GM23338 (cell line): Measurements from ENCODE around the gene GUCA2A. TPM values are rescaled to one million over a fixed set of nuclear protein-coding genes. Genes with fewer than 3 reads are reported as not detected.

Experiments used
- ATAC-seq: fragments of 200-7000 bp; cut with Tn5 transposase; 3 replicates; pipeline ENCODE4 v1.9.1; 2020
- DNase-seq: peaks from one replicate; pipeline ENCODE4 v3.0.0-alpha.2; 2015; ENCODE audit warnings: low spot score
- H2AFZ ChIP-seq: fragments of 200-600 bp; sonication (generic); 2 replicates; pipeline ENCODE4 v1.8.0; 2016; ENCODE audit warnings: antibody characterized with exemption, mild to moderate bottlenecking, moderate library complexity
- H3F3A ChIP-seq: fragments of 200-600 bp; sonication (generic); replicated peaks from 2 replicates; pipeline ENCODE4 v1.8.0; 2017; ENCODE audit warnings: antibody characterized with exemption, mixed run types, low read depth
- H3K27ac ChIP-seq: fragments of 200-600 bp; sonication (generic); 2 replicates; pipeline ENCODE4 v1.6.1; 2016; ENCODE audit warnings: low read depth
- H3K27me3 ChIP-seq: fragments of 200-600 bp; sonication (generic); 2 replicates; pipeline ENCODE4 v1.8.0; 2016; ENCODE audit warnings: mild to moderate bottlenecking, mixed run types, moderate library complexity; ENCODE audit not compliant: insufficient read depth
- H3K36me3 ChIP-seq: fragments of 200-600 bp; sonication (generic); 2 replicates; pipeline ENCODE4 v1.8.0; 2016; ENCODE audit warnings: mild to moderate bottlenecking; ENCODE audit not compliant: insufficient read depth
- H3K4me1 ChIP-seq: fragments of 200-600 bp; sonication (generic); 2 replicates; pipeline ENCODE4 v1.8.0; 2016; ENCODE audit warnings: mild to moderate bottlenecking, moderate library complexity; ENCODE audit not compliant: insufficient read depth
- H3K4me2 ChIP-seq: fragments of 200-600 bp; sonication (generic); 2 replicates; pipeline ENCODE4 v1.7.1; 2017; ENCODE audit warnings: mixed run types
- H3K4me3 ChIP-seq: fragments of 200-600 bp; sonication (generic); 2 replicates; pipeline ENCODE4 v1.6.1; 2016; ENCODE audit warnings: mixed run types
- H3K79me2 ChIP-seq: fragments of 200-600 bp; sonication (generic); replicated peaks from 2 replicates; pipeline ENCODE4 v1.8.0; 2017; ENCODE audit warnings: mild to moderate bottlenecking; ENCODE audit not compliant: insufficient read depth
- H3K9me2 ChIP-seq: fragments of 200-600 bp; sonication (generic); 2 replicates; pipeline ENCODE4 v1.8.0; 2017; ENCODE audit not compliant: insufficient read depth
- H4K20me1 ChIP-seq: fragments of 200-600 bp; sonication (generic); replicated peaks from 2 replicates; pipeline ENCODE4 v1.8.0; 2017; ENCODE audit warnings: mild to moderate bottlenecking; ENCODE audit not compliant: insufficient read depth
- H3K27ac Mint-ChIP-seq: 2 replicates; pipeline ENCODE4 v1.8.0; 2020; ENCODE audit warnings: inconsistent platforms, mild to moderate bottlenecking, moderate library complexity, mixed read lengths
- H3K27me3 Mint-ChIP-seq: 3 replicates; pipeline ENCODE4 v1.8.0; 2022; ENCODE audit warnings: low read depth, mild to moderate bottlenecking, moderate library complexity, mixed read lengths, inconsistent platforms; ENCODE audit not compliant: insufficient read depth, poor library complexity
- H3K36me3 Mint-ChIP-seq: 3 replicates; pipeline ENCODE4 v1.8.0; 2021; ENCODE audit warnings: low read depth, mild to moderate bottlenecking, inconsistent platforms, moderate library complexity, mixed read lengths
- H3K4me1 Mint-ChIP-seq: 3 replicates; pipeline ENCODE4 v1.8.0; 2020; ENCODE audit warnings: mild to moderate bottlenecking, inconsistent platforms, mixed read lengths
- H3K4me3 Mint-ChIP-seq: 3 replicates; pipeline ENCODE4 v1.8.0; 2021; ENCODE audit warnings: moderate library complexity, mild to moderate bottlenecking, inconsistent platforms, mixed read lengths
- H3K9me3 Mint-ChIP-seq: 3 replicates; pipeline ENCODE4 v1.8.0; 2020; ENCODE audit warnings: moderate library complexity, mild to moderate bottlenecking, inconsistent platforms, mixed read lengths
- CREB1 ChIP-seq: fragments of 250-450 bp; sonication (Bioruptor Pico); IDR thresholded peaks from 2 replicates; pipeline ENCODE4 v1.5.0; 2020; ENCODE audit warnings: low read depth, mild to moderate bottlenecking, moderate library complexity
- EZH2 ChIP-seq: fragments of 200-600 bp; sonication (generic); IDR thresholded peaks from one replicate; pipeline ENCODE4 v1.8.0; 2017; ENCODE audit warnings: antibody characterized with exemption, mild to moderate bottlenecking, low read depth; ENCODE audit not compliant: unreplicated experiment
- EZH2phosphoT487 ChIP-seq: fragments of 200-600 bp; sonication (generic); IDR thresholded peaks from one replicate; pipeline ENCODE4 v1.8.1; 2018; ENCODE audit warnings: antibody characterized with exemption; ENCODE audit not compliant: unreplicated experiment
- JUNB ChIP-seq: IDR thresholded peaks from one replicate; pipeline ENCODE4 v1.6.1; 2016; ENCODE audit warnings: antibody characterized with exemption; ENCODE audit not compliant: unreplicated experiment
- NANOG ChIP-seq: IDR thresholded peaks from 2 replicates; pipeline ENCODE4 v1.6.1; 2016; ENCODE audit warnings: antibody characterized with exemption, borderline replicate concordance
- POLR2AphosphoS5 ChIP-seq: IDR thresholded peaks from 2 replicates; pipeline ENCODE4 v1.6.1; 2016; ENCODE audit warnings: antibody characterized with exemption, low read depth
- STAT1 ChIP-seq: IDR thresholded peaks from one replicate; pipeline ENCODE4 v1.6.1; 2016; ENCODE audit warnings: antibody characterized with exemption; ENCODE audit not compliant: unreplicated experiment
- ZNF114 ChIP-seq: fragments of 250-450 bp; sonication (Bioruptor Pico); IDR thresholded peaks from 2 replicates; pipeline ENCODE4 v1.5.0; 2020; ENCODE audit warnings: mild to moderate bottlenecking, moderate library complexity
- ZNF331 ChIP-seq: fragments of 250-450 bp; sonication (Bioruptor Pico); IDR thresholded peaks from 2 replicates; pipeline ENCODE4 v1.5.0; 2020; ENCODE audit warnings: low read depth, mild to moderate bottlenecking, moderate library complexity
- ZNF462 ChIP-seq: fragments of 250-450 bp; sonication (Bioruptor Pico); IDR thresholded peaks from 2 replicates; pipeline ENCODE4 v1.5.0; 2020; ENCODE audit warnings: mild to moderate bottlenecking, moderate library complexity
- polyA plus RNA-seq: library from polyadenylated mRNA; unstranded; fragments of >200 nt; fragmentation: Nextera tagmentation; extraction: Ambion mirVana; gene quantifications from 2 replicates; pipeline ENCODE4 v1.2.1, GENCODE V29; 2016
- total RNA-seq: library from RNA; depleted of rRNA; stranded (reverse); fragments of >200 nt; shearing (Covaris generic); gene quantifications from 2 replicates; pipeline ENCODE4 v1.2.3, GENCODE V29; 2014
- TF ChIP-seq, protein P1 (sequence below), 2 experiments: fragments of 200-600 bp in 1 of 2; sonication (generic) in 1 of 2; conservative IDR thresholded peaks; 2 replicates each; pipeline versions ENCODE4 v1.5.1 to v1.6.1; 2016 to 2017; ENCODE audit warnings: antibody characterized with exemption in 2 of 2, low read depth in 2 of 2, mild to moderate bottlenecking in 2 of 2, moderate library complexity in 1 of 2
- TF ChIP-seq, protein P2 (sequence below): IDR thresholded peaks from 2 replicates; pipeline ENCODE4 v1.6.1; 2016; ENCODE audit warnings: antibody characterized with exemption
- TF ChIP-seq, protein P3 (sequence below): IDR thresholded peaks from one replicate; pipeline ENCODE4 v1.6.1; 2018; ENCODE audit warnings: antibody characterized with exemption; ENCODE audit not compliant: unreplicated experiment

The GUCA2A gene
- total and polyA plus RNA-seq, 2 experiments from 2014 or later: not detected

DNA sequence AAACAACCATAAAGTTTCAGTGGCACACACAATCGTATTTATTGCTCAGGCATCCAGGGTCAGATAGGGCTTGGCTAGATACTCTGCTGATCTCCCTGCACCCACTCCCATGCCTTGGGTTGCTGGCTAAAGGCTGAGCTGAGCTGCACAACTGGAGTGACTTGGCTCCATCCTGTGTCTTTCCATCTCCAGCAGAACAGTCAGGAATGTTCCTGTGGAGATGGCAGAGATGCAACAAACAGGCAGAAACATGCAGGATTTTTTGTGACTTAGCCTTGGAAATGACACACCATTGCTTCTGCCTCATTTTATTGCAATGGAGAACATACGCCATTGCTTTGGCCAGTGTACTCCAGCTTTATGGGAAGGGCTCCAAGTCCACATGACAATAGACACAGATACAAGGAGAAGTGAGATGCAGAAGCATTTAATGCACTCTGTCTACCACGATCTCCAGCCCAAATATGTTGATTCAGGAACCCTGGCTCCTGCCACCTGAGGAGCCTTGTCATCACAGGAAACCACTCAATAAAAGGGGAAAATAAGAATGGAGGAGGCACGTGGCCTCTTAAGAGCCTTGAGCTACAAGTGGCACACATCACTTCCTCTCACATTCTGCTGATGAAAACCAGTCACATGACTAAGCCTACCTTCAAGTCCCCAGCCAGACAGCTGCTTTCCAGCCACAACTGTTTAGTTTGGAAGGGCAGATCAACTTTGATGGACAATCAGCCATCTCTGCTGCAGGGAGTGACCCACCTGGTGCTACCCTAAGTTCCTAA lies 21.5 kb downstream of the GUCA2A start:
- DNase-seq: no peak
- no peak overlapping the region for H3K27ac Mint-ChIP-seq
- Histone ChIP-seq H3K79me2 (no peaks in the 10 kb centered on the region), H3K27me3 (no peaks in the 10 kb centered on the region), H3K4me2 (no peak overlapping the region), H2AFZ (no peak overlapping the region), H3K4me1 (no peaks in the 10 kb centered on the region; the same call in 1 of the 2 replicates), H3K27ac (no peak overlapping the region), H3K9me2 (no peaks in the 10 kb centered on the region), H3K36me3 (no peaks in the 10 kb centered on the region), H3K4me3 (no peak overlapping the region), H4K20me1 (no peaks in the 10 kb centered on the region), H3F3A (no peaks in the 10 kb centered on the region)
- ATAC-seq: no peak
- H3K4me1 Mint-ChIP-seq: no peaks in the 10 kb centered on the region
- no peaks in the 10 kb centered on the region; the same call in 2 of the 3 replicates for H3K9me3 Mint-ChIP-seq
- H3K4me3 Mint-ChIP-seq: no peak overlapping the region
- no peaks in the 10 kb centered on the region for H3K27me3 Mint-ChIP-seq
- no peak for TF ChIP-seq ZNF462 (CRISPR knock-in tag)
- TF ChIP-seq, protein P1, sequence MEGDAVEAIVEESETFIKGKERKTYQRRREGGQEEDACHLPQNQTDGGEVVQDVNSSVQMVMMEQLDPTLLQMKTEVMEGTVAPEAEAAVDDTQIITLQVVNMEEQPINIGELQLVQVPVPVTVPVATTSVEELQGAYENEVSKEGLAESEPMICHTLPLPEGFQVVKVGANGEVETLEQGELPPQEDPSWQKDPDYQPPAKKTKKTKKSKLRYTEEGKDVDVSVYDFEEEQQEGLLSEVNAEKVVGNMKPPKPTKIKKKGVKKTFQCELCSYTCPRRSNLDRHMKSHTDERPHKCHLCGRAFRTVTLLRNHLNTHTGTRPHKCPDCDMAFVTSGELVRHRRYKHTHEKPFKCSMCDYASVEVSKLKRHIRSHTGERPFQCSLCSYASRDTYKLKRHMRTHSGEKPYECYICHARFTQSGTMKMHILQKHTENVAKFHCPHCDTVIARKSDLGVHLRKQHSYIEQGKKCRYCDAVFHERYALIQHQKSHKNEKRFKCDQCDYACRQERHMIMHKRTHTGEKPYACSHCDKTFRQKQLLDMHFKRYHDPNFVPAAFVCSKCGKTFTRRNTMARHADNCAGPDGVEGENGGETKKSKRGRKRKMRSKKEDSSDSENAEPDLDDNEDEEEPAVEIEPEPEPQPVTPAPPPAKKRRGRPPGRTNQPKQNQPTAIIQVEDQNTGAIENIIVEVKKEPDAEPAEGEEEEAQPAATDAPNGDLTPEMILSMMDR (conservative IDR thresholded peaks at IDR 0.05; ENCODE audit: low read depth in 2 of 2): no peak
- TF ChIP-seq ZNF331 (CRISPR knock-in tag): no peak
- TF ChIP-seq CREB1 (CRISPR knock-in tag): no peak
- TF ChIP-seq NANOG: no peak
- no peak for TF ChIP-seq POLR2AphosphoS5
- TF ChIP-seq, protein P2, sequence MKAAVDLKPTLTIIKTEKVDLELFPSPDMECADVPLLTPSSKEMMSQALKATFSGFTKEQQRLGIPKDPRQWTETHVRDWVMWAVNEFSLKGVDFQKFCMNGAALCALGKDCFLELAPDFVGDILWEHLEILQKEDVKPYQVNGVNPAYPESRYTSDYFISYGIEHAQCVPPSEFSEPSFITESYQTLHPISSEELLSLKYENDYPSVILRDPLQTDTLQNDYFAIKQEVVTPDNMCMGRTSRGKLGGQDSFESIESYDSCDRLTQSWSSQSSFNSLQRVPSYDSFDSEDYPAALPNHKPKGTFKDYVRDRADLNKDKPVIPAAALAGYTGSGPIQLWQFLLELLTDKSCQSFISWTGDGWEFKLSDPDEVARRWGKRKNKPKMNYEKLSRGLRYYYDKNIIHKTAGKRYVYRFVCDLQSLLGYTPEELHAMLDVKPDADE: no peak
- TF ChIP-seq ZNF114: no peak
- no peak for TF ChIP-seq EZH2phosphoT487
- TF ChIP-seq, protein P3, sequence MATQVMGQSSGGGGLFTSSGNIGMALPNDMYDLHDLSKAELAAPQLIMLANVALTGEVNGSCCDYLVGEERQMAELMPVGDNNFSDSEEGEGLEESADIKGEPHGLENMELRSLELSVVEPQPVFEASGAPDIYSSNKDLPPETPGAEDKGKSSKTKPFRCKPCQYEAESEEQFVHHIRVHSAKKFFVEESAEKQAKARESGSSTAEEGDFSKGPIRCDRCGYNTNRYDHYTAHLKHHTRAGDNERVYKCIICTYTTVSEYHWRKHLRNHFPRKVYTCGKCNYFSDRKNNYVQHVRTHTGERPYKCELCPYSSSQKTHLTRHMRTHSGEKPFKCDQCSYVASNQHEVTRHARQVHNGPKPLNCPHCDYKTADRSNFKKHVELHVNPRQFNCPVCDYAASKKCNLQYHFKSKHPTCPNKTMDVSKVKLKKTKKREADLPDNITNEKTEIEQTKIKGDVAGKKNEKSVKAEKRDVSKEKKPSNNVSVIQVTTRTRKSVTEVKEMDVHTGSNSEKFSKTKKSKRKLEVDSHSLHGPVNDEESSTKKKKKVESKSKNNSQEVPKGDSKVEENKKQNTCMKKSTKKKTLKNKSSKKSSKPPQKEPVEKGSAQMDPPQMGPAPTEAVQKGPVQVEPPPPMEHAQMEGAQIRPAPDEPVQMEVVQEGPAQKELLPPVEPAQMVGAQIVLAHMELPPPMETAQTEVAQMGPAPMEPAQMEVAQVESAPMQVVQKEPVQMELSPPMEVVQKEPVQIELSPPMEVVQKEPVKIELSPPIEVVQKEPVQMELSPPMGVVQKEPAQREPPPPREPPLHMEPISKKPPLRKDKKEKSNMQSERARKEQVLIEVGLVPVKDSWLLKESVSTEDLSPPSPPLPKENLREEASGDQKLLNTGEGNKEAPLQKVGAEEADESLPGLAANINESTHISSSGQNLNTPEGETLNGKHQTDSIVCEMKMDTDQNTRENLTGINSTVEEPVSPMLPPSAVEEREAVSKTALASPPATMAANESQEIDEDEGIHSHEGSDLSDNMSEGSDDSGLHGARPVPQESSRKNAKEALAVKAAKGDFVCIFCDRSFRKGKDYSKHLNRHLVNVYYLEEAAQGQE: no peak
- no peak for TF ChIP-seq JUNB
- no peak for TF ChIP-seq STAT1
- TF ChIP-seq EZH2: no peak
- H3K36me3 Mint-ChIP-seq: no peaks in the 10 kb centered on the region
